WERI-Rb-1 (cell line): ENCODE data around the gene NUP107.

ENCODE experiments used
- DNase-seq: peaks from one replicate; pipeline ENCODE4 v3.0.0-alpha.2; 2020
- H3K27ac ChIP-seq: fragments of 250-450 bp; sonication (Bioruptor Pico); 2 replicates; pipeline ENCODE4 v1.5.1; 2020; ENCODE audit warnings: mild to moderate bottlenecking, moderate library complexity
- H3K27me3 ChIP-seq: fragments of 250-450 bp; sonication (Bioruptor Pico); 2 replicates; pipeline ENCODE4 v1.5.1; 2021; ENCODE audit warnings: mild to moderate bottlenecking, low read depth, moderate library complexity; ENCODE audit not compliant: insufficient read depth, severe bottlenecking
- H3K36me3 ChIP-seq: fragments of 250-450 bp; sonication (Bioruptor Pico); 2 replicates; pipeline ENCODE4 v1.5.1; 2020; ENCODE audit warnings: mild to moderate bottlenecking, moderate library complexity
- H3K4me3 ChIP-seq: 2 replicates; pipeline ENCODE4 v1.5.1; 2011; ENCODE audit warnings: low read depth, mild to moderate bottlenecking, control low read depth, low read length
- H3K9me3 ChIP-seq: fragments of 250-450 bp; sonication (Bioruptor Pico); 2 replicates; pipeline ENCODE4 v1.5.1; 2021; ENCODE audit warnings: mild to moderate bottlenecking, moderate library complexity; ENCODE audit not compliant: severe bottlenecking
- CTCF ChIP-seq: IDR thresholded peaks from 2 replicates; pipeline ENCODE4 v1.5.1; 2011; ENCODE audit warnings: low read depth, mild to moderate bottlenecking, control low read depth, inconsistent platforms, low read length

NUP107 gene

GRCh38 chr12:68793975-68794652 is 107.3 kb downstream of the NUP107 start:
- no peak for TF ChIP-seq CTCF
- Histone ChIP-seq H3K36me3 (no peaks in the 10 kb centered on the region), H3K27ac (no peak overlapping the region), H3K4me3 (no peak overlapping the region), H3K27me3 (no peaks in the 10 kb centered on the region), H3K9me3 (no peaks in the 10 kb centered on the region)
- no peak for DNase-seq

- H3K4me3 ChIP-seq, result no peak overlapping the region
- no peak for TF ChIP-seq CTCF
- no peak overlapping the region for H3K27ac ChIP-seq
- H3K36me3 ChIP-seq, result no peaks in the 10 kb centered on the region
- H3K27me3 ChIP-seq, result no peaks in the 10 kb centered on the region
- DNase-seq, result no peak
- H3K9me3 ChIP-seq, result no peaks in the 10 kb centered on the region
Measured at GRCh38 chr12:68794653-68795251, 108.0 kb downstream of the NUP107 start.
